H1 (cell line): ENCODE measurements around the gene SHMT1. TPM values are rescaled to one million over a fixed set of nuclear protein-coding genes. Genes with fewer than 3 reads are reported as not detected.

Experiments
- CTCF ChIA-PET: fragments of 300-600 bp; sonication (Branson Sonifier 250); formaldehyde crosslinking; loops from one replicate; lab custom pipeline; 2021; ENCODE audit not compliant: partially characterized antibody; lab: Charles Lee
- POLR2A ChIA-PET: fragments of 300-600 bp; sonication (Branson Sonifier 250); formaldehyde crosslinking; loops from one replicate; lab custom pipeline; 2021; ENCODE audit warnings: inconsistent platforms; ENCODE audit not compliant: partially characterized antibody; lab: Charles Lee
- DNase-seq, 2 experiments: peaks; one replicate each; pipeline versions ENCODE4 v3.0.0 to v3.0.0-alpha.2; 2010 to 2022; ENCODE audit warnings: low spot score in 2 of 2, low read depth in 1 of 2, mixed read lengths in 1 of 2
- FAIRE-seq: peaks from 2 replicates; lab custom pipeline; 2011; peaks lifted over from hg19 to GRCh38; lab: Jason Lieb, UNC
- H2AFZ ChIP-seq: 2 replicates; pipeline ENCODE4 v1.8.1; 2012; ENCODE audit warnings: low read length, inconsistent platforms
- H2AK5ac ChIP-seq: 2 replicates; pipeline ENCODE4 v1.6.1; 2013; ENCODE audit warnings: low read depth, low read length
- H2BK120ac ChIP-seq: replicated peaks from 2 replicates; pipeline ENCODE3; 2013; ENCODE audit warnings: low read depth, low read length, inconsistent platforms
- H2BK12ac ChIP-seq: 2 replicates; pipeline ENCODE4 v1.6.1; 2013; ENCODE audit warnings: low read depth, low read length
- H2BK15ac ChIP-seq: 2 replicates; pipeline ENCODE4 v1.6.1; 2013; ENCODE audit warnings: low read length
- H2BK20ac ChIP-seq: 2 replicates; pipeline ENCODE4 v1.6.1; 2013; ENCODE audit warnings: low read length
- H2BK5ac ChIP-seq: 2 replicates; pipeline ENCODE4 v1.6.1; 2013; ENCODE audit warnings: low read depth, low read length
- H3K14ac ChIP-seq: 2 replicates; pipeline ENCODE4 v1.6.1; 2013; ENCODE audit warnings: inconsistent platforms; ENCODE audit not compliant: insufficient read length
- H3K18ac ChIP-seq: 2 replicates; pipeline ENCODE4 v1.6.1; 2013; ENCODE audit warnings: low read length; ENCODE audit errors: extremely low read depth
- H3K23ac ChIP-seq: 2 replicates; pipeline ENCODE4 v1.6.1; 2013; ENCODE audit warnings: inconsistent platforms; ENCODE audit not compliant: insufficient read length
- H3K23me2 ChIP-seq: 2 replicates; pipeline ENCODE4 v1.6.1; 2013; ENCODE audit warnings: low read depth, low read length
- H3K27ac ChIP-seq: 2 replicates; pipeline ENCODE4 v1.6.1; 2011; ENCODE audit warnings: low read depth, low read length, inconsistent platforms
- H3K27me3 ChIP-seq, 4 experiments: replicated peaks in 1 of 4; 1 replicate in 1 of 4; 2 replicates in 3 of 4; pipeline versions ENCODE4 v1.6.1 to v1.8.1; 2011 to 2013; ENCODE audit warnings: low read length in 3 of 4, mild to moderate bottlenecking in 3 of 4, inconsistent platforms in 2 of 4, mixed read lengths in 2 of 4, moderate library complexity in 1 of 4; ENCODE audit not compliant: control insufficient read depth in 3 of 4, insufficient read depth in 3 of 4; ENCODE audit errors: extremely low read depth in 1 of 4
- H3K36me3 ChIP-seq, 4 experiments: 2 replicates each; pipeline versions ENCODE4 v1.6.1 to v1.8.1; 2011 to 2013; ENCODE audit warnings: mild to moderate bottlenecking in 4 of 4, low read length in 3 of 4, moderate library complexity in 2 of 4, control low read depth in 1 of 4, inconsistent platforms in 1 of 4; ENCODE audit not compliant: insufficient read depth in 4 of 4, control insufficient read depth in 2 of 4
- H3K4ac ChIP-seq: replicated peaks from 2 replicates; pipeline ENCODE3; 2013; ENCODE audit warnings: low read length, low read depth, mixed read lengths, inconsistent platforms; ENCODE audit not compliant: insufficient read length
- H3K4me1 ChIP-seq, 4 experiments: replicated peaks in 1 of 4; 1 replicate in 1 of 4; 2 replicates in 3 of 4; pipeline versions ENCODE4 v1.6.1 to v1.8.1; 2011 to 2013; ENCODE audit warnings: low read length in 3 of 4, inconsistent platforms in 2 of 4, mixed read lengths in 1 of 4; ENCODE audit not compliant: insufficient read depth in 4 of 4, control insufficient read depth in 3 of 4
- H3K4me2 ChIP-seq, 2 experiments: 2 replicates each; pipeline versions ENCODE4 v1.6.1 to v1.8.1; 2011 to 2013; ENCODE audit warnings: low read depth in 2 of 2, low read length in 2 of 2, control low read depth in 1 of 2, inconsistent platforms in 1 of 2, mild to moderate bottlenecking in 1 of 2; ENCODE audit not compliant: insufficient read depth in 1 of 2
- H3K4me3 ChIP-seq, 4 experiments: fragments of 200-600, 300-600 bp in 1 of 4; sonication (generic), shearing (Covaris generic), sonication (Bioruptor Twin) in 1 of 4; 2 replicates each; pipeline versions ENCODE4 v1.5.1 to v1.8.1; 2011 to 2016; ENCODE audit warnings: low read length in 4 of 4, low read depth in 3 of 4, control low read depth in 2 of 4, inconsistent platforms in 2 of 4, mild to moderate bottlenecking in 2 of 4, mixed read lengths in 1 of 4, moderate library complexity in 1 of 4; ENCODE audit not compliant: insufficient read depth in 2 of 4; ENCODE audit errors: extremely low read depth in 1 of 4
- H3K56ac ChIP-seq: replicated peaks from 2 replicates; pipeline ENCODE3; 2013; ENCODE audit warnings: low read depth, mild to moderate bottlenecking, mixed read lengths, low read length, inconsistent platforms; ENCODE audit not compliant: insufficient read length
- H3K79me1 ChIP-seq: 2 replicates; pipeline ENCODE4 v1.6.1; 2013; ENCODE audit warnings: low read depth, low read length, control low read depth
- H3K79me2 ChIP-seq, 2 experiments: 2 replicates each; pipeline versions ENCODE4 v1.6.1 to v1.8.1; 2012 to 2013; ENCODE audit warnings: low read length in 2 of 2, mild to moderate bottlenecking in 2 of 2, inconsistent platforms in 1 of 2; ENCODE audit not compliant: insufficient read depth in 2 of 2, control insufficient read depth in 1 of 2
- H3K9ac ChIP-seq, 4 experiments: replicated peaks in 1 of 4; 1 replicate in 1 of 4; 2 replicates in 3 of 4; pipeline versions ENCODE4 v1.6.1 to v1.8.1; 2011 to 2013; ENCODE audit warnings: low read depth in 3 of 4, low read length in 3 of 4, control low read depth in 2 of 4, mild to moderate bottlenecking in 2 of 4, moderate library complexity in 2 of 4, inconsistent platforms in 1 of 4; ENCODE audit errors: extremely low read depth in 1 of 4
- H3K9me3 ChIP-seq, 2 experiments: 2 replicates each; pipeline versions ENCODE4 v1.6.1 to v1.8.1; 2012 to 2013; ENCODE audit warnings: mild to moderate bottlenecking in 2 of 2, moderate library complexity in 2 of 2, control low read depth in 1 of 2, inconsistent platforms in 1 of 2, low read depth in 1 of 2, low read length in 1 of 2, mixed read lengths in 1 of 2; ENCODE audit not compliant: insufficient read depth in 2 of 2
- H4K20me1 ChIP-seq, 2 experiments: replicated peaks in 1 of 2; 2 replicates each; pipeline versions ENCODE3 to v1.8.1; 2011 to 2013; ENCODE audit warnings: inconsistent platforms in 2 of 2, low read length in 2 of 2, mild to moderate bottlenecking in 1 of 2; ENCODE audit not compliant: insufficient read depth in 2 of 2, control insufficient read depth in 1 of 2
- H4K5ac ChIP-seq: 2 replicates; pipeline ENCODE4 v1.6.1; 2013; ENCODE audit warnings: low read length, low read depth, mixed read lengths, inconsistent platforms; ENCODE audit not compliant: insufficient read length
- H4K8ac ChIP-seq: 2 replicates; pipeline ENCODE4 v1.8.0; 2013; ENCODE audit warnings: mild to moderate bottlenecking, moderate library complexity, low read length, inconsistent platforms; ENCODE audit not compliant: insufficient read depth; ENCODE audit errors: extremely low read depth
- H4K91ac ChIP-seq: replicated peaks from 2 replicates; pipeline ENCODE3; 2013; ENCODE audit warnings: low read length, mixed read lengths, inconsistent platforms; ENCODE audit not compliant: insufficient read length
- BACH1 ChIP-seq: IDR thresholded peaks from 2 replicates; pipeline ENCODE4 v1.6.1; 2012; ENCODE audit warnings: low read length, improper control_type of control experiment
- CBX8 ChIP-seq: fragments of 300-800, 300-1000 bp; sonication (generic); IDR thresholded peaks from 2 replicates; pipeline ENCODE4 v1.7.1; 2016; ENCODE audit warnings: low read depth, low read length, borderline replicate concordance
- EP300 ChIP-seq, 2 experiments: IDR thresholded peaks; 1 replicate in 1 of 2; 2 replicates in 1 of 2; pipeline ENCODE4 v1.6.1; 2011 to 2012; ENCODE audit warnings: low read depth in 2 of 2, low read length in 2 of 2, mild to moderate bottlenecking in 2 of 2, borderline replicate concordance in 1 of 2, inconsistent platforms in 1 of 2, moderate library complexity in 1 of 2
- FOSL1 ChIP-seq: IDR thresholded peaks from 2 replicates; pipeline ENCODE4 v1.6.1; 2011; ENCODE audit warnings: mild to moderate bottlenecking, low read depth, low read length, moderate library complexity; ENCODE audit not compliant: insufficient read depth
- HDAC6 ChIP-seq: IDR thresholded peaks from one replicate; pipeline ENCODE4 v1.7.1; 2012; ENCODE audit warnings: low read depth, mild to moderate bottlenecking, inconsistent platforms, low read length, moderate library complexity
- KDM1A ChIP-seq: fragments of 200-600, 300-600 bp; sonication (generic); IDR thresholded peaks from 2 replicates; pipeline ENCODE4 v1.7.1; 2016; ENCODE audit warnings: mild to moderate bottlenecking, low read length, borderline replicate concordance
- KDM4A ChIP-seq: IDR thresholded peaks from one replicate; pipeline ENCODE4 v1.7.1; 2012; ENCODE audit warnings: low read depth, mild to moderate bottlenecking, moderate library complexity, low read length, inconsistent platforms; ENCODE audit not compliant: severe bottlenecking
- KDM5A ChIP-seq: fragments of 200-600 bp; IDR thresholded peaks from 2 replicates; pipeline ENCODE4 v1.7.1; 2012; ENCODE audit warnings: mild to moderate bottlenecking, low read length, inconsistent platforms, mixed read lengths
- MAFK ChIP-seq: IDR thresholded peaks from 2 replicates; pipeline ENCODE4 v1.6.1; 2012; ENCODE audit warnings: low read depth, mild to moderate bottlenecking, improper control_type of control experiment, low read length
- NANOG ChIP-seq: IDR thresholded peaks from 2 replicates; pipeline ENCODE4 v1.6.1; 2011; ENCODE audit warnings: low read length, low read depth, mild to moderate bottlenecking, inconsistent platforms; ENCODE audit not compliant: insufficient read depth, poor library complexity, severe bottlenecking
- PHF8 ChIP-seq: fragments of 200-600 bp; sonication (generic); conservative IDR thresholded peaks from 2 replicates; pipeline ENCODE4 v1.7.1; 2012; ENCODE audit warnings: low read depth, mild to moderate bottlenecking, inconsistent platforms, low read length, moderate library complexity
- POU5F1 ChIP-seq: IDR thresholded peaks from 2 replicates; pipeline ENCODE4 v1.6.1; 2011; ENCODE audit warnings: low read depth, mild to moderate bottlenecking, low read length, moderate library complexity
- TBP ChIP-seq: IDR thresholded peaks from 2 replicates; pipeline ENCODE4 v1.6.1; 2011; ENCODE audit warnings: low read depth, low read length, improper control_type of control experiment
- WGBS, 2 experiments: shearing (Covaris generic) in 1 of 2; methylation state at CpG; one replicate each; pipeline versions ENCODE4 v1.1.6 to v1.1.7; 2013 to 2015; ENCODE audit warnings: low lambda C conversion rate in 2 of 2, mixed read lengths in 2 of 2, inconsistent platforms in 1 of 2, low coverage in 1 of 2, missing lambda C conversion rate in 1 of 2; ENCODE audit not compliant: insufficient replicate concordance in 2 of 2, insufficient coverage in 1 of 2, insufficient read length in 1 of 2; ENCODE audit errors: extremely low coverage in 1 of 2, missing lambda C conversion rate in 1 of 2; 5-methylcytosine and 5-hydroxymethylcytosine counted together
- polyA plus RNA-seq, 7 experiments: library from polyadenylated mRNA; depleted of rRNA in 3 of 7; stranded (reverse) in 5 of 7; unstranded in 2 of 7; fragments of >200 nt in 5 of 7; fragments of 200-250 nt in 2 of 7; gene quantifications; 1 replicate in 5 of 7; 2 replicates in 1 of 7; 4 replicates in 1 of 7; pipeline versions ENCODE4 v1.2.1 to v1.2.3, GENCODE V29; 2011 to 2013; ENCODE audit warnings: missing spikeins in 2 of 7, mixed read lengths in 2 of 7
- total RNA-seq: library from RNA; stranded (reverse); fragmentation: NEBNext Ultra II Directional; extraction: Animal tissue kit (Norgen Biotek cat#: 25700); gene quantifications from 2 replicates; pipeline ENCODE4 v1.2.1, GENCODE V29; 2021

Gene SHMT1
- total and polyA plus RNA-seq, 2 of the 8 experiments (the other 6 are each of a cell fraction or from before 2014, with no cell fraction given): 30.7 to 39.3 TPM

GRCh38 chr17:18364166-18364565, 816 bp upstream of the SHMT1 start:
- peak overlapping the region in 1 of 2 experiments; percentile 79; a peak in 1 of 4 replicates for H3K4me2 ChIP-seq
- no peak overlapping the region for H4K5ac ChIP-seq
- H3K27me3 ChIP-seq: no peaks in the 10 kb centered on the region
- 92% methylated on average over 6 of the region's 6 CpGs; no CpG with 5 or more reads in 1 of the 2 experiments for WGBS, 2 experiments
- DNase-seq (no peak), FAIRE-seq (no peak)
- H2AFZ ChIP-seq: no peak overlapping the region
- H4K91ac ChIP-seq: no peak overlapping the region
- H3K9me3 ChIP-seq: no peaks in the 10 kb centered on the region
- no peak overlapping the region for H2BK120ac ChIP-seq
- H3K56ac ChIP-seq: no peak overlapping the region
- no peak overlapping the region for H3K14ac ChIP-seq
- no peak overlapping the region for H3K4ac ChIP-seq
- no peak overlapping the region for H3K9ac ChIP-seq
- no peak overlapping the region for H3K23ac ChIP-seq
- no peak overlapping the region for H3K18ac ChIP-seq
- no peak overlapping the region for H2BK5ac ChIP-seq
- peaks cover 4 to 29% of the 10 kb centered on the region in 2 experiments for H3K79me2 ChIP-seq
- no peak overlapping the region for H2BK15ac ChIP-seq
- H2BK12ac ChIP-seq: no peak overlapping the region
- TF ChIP-seq CBX8 (no peak), BACH1 (no peak), PHF8 (no peak), TBP (no peak), EP300 (IDR thresholded peaks at IDR 0.05; ENCODE audit: borderline replicate concordance in 1 of 2, low read depth in 2 of 2, low read length in 2 of 2) (no peak), KDM1A (no peak), KDM5A (no peak), NANOG (no peak), MAFK (no peak), POU5F1 (no peak), KDM4A (no peak), HDAC6 (no peak), FOSL1 (no peak)
- H3K79me1 ChIP-seq: peaks cover 7% of the 10 kb centered on the region; the same call in 1 of the 2 replicates
- no peak overlapping the region for H4K8ac ChIP-seq
- H3K23me2 ChIP-seq: peaks cover 6% of the 10 kb centered on the region
- H3K27ac ChIP-seq: no peak overlapping the region
- H2AK5ac ChIP-seq: no peak overlapping the region
- ChIA-PET CTCF (interaction anchor here (0.6 to 0.7 kb wide), 2 partner anchors 14 to 218 kb away, joined by 3 read pairs; no protein-coding TSS in a partner anchor), POLR2A (interaction anchor here (1.5 to 2.2 kb wide), 4 partner anchors 10 to 49 kb away, joined by 3 to 7 read pairs (median 4); partner anchors contain the start of genes SMCR8 and TOP3A)
- H3K4me3 ChIP-seq: no peak overlapping the region
- H4K20me1 ChIP-seq: peaks cover 0 to 2% of the 10 kb centered on the region in 2 experiments
- peaks cover 0 to 2% (median 0%) of the 10 kb centered on the region in 4 experiments; a peak in 1 of 7 replicates for H3K4me1 ChIP-seq
- H2BK20ac ChIP-seq: no peak overlapping the region
- H3K36me3 ChIP-seq: peaks cover 0 to 6% (median under 1%) of the 10 kb centered on the region in 4 experiments; a peak in 2 of 8 replicates
